Umbilical cord (tissue), 2 donors: ENCODE results near the gene AQR. TPM values are rescaled to one million over a fixed set of nuclear protein-coding genes. Genes with fewer than 3 reads are reported as not detected.
"Not testable (repeated sequence)": the region's sequence is repeated elsewhere in the genome, so short reads cannot be mapped to it uniquely, and the experiment has no call there.

Source experiments
- DNase-seq: peaks from one replicate; pipeline ENCODE4 v3.0.0-alpha.2; 2015; ENCODE audit warnings: low spot score
- total RNA-seq: library from RNA; depleted of rRNA; stranded (reverse); fragments of >200 nt; gene quantifications from one replicate; pipeline ENCODE4 v1.2.3, GENCODE V29; 2014; ENCODE audit warnings: low replicate concordance; ENCODE audit not compliant: insufficient read depth

AQR gene
- total RNA-seq = 33.9 TPM

GRCh38 chr15:34969340-34970097, at the start of gene AQR:
TSS of gene AQR (minus strand) at chr15:34969742. CDS start at chr15:34969613, 129 bp downstream.
- peak; percentile 99 for DNase-seq

- no peak for DNase-seq
These were observed 44.7 kb upstream of the AQR start for GRCh38 chr15:35014241-35014640.

DNA sequence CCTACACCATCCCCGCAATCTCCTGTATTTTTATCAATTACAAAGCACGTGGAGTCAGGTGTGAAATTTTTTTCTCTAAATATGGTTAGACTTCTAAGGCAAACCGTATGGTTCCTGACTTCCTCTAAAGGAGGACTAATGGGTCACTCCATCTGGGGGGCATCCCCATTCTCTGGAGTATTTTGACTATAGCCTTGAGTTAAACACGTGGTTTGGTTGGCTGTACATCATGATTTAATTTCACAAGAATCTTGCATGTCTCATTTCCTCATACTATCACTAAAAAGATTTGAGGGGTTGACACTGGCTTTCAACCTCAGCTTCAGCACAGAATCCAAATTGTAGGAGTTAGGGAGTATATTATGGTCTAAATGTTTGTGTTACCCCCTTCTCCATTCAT, 43.8 kb upstream of the AQR start:
- DNase-seq = no peak

- DNase-seq = no peak
These were observed 37.9 kb upstream of the AQR start for GRCh38 chr15:35007397-35007796.

DNA sequence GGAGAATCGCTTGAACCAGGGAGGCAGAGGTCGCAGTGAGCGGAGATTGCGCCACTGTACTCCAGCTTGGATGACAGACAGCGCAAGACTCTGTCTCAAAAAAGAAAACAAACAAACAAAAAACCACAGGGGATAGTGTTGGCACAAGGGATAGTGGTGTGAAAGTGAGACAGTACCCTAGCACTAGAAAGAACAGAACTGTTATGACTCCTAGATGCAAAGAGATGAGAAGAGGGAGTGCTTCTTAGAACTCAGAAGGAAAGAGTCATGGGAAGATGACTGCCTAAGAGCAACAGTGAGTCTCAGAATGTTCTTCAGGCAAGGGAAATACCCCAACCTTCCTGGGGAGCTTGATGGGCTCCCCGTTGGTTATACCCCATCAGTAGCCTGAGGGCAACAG, 36.4 kb upstream of the AQR start:
- DNase-seq = no peak

DNA sequence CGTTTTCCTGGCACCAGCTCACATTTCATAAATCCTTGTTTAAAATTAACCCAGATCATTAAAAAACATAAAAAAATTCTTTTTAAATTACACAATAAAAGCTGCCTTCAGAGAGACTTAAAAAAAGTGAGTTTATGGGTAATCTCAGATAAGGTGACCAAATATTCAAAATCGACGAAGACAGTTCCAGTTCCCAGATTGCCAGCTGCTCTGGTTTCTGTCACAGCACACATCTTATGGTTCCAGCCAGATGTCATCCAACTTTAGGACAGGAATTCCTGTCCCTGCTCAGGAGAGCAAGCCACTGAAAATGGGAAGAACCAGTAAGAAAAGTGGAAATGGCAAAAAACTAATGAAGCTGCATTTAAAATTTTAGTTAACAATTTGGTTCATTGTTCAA, 34.4 kb upstream of the AQR start:
- DNase-seq = peak; percentile 13

DNA sequence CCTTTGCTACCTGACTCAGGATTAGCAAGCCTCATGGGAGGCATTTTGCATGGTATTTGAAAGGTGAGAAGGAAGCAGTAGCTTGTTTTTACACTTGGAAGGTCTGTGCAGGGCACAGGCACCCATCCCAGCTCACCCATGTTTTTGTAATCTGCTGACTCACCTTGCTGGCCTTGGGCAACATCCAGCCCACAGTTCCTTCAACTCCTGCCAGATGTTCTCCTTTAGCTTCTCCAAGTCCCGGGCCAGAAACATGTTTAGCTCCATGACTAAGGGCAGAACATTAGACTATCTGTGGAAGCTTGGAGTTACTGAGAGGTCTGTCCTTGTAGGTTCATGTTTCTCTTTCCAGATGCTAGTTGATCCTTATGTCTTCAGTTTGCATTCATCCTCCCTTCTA, 31.0 kb upstream of the AQR start:
- DNase-seq = no peak

DNA sequence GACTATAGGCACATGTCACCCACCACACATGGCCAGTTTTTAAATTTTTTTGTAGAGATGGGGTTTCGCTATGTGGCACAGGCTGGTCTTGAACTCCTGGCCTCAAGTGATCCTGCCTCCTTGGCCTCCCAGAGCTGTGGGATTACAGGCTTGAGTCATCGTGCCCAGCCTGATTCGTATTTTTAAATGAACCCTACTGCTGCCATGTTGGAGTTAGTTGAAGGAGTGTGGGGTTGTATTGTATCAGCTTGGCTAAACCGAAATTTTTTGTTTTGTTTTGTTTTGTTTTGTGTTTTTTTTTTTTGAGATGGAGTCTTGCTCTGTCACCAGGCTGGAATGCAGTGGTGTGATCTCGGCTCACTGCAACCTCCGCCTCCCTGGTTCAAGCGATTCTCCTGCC, 30.4 kb upstream of the AQR start:
- DNase-seq = no peak

GRCh38 chr15:34994925-34995324, 25.4 kb upstream of the AQR start:
- DNase-seq = peak; percentile 19

GRCh38 chr15:34993877-34994276, 24.3 kb upstream of the AQR start:
- no peak for DNase-seq

DNA sequence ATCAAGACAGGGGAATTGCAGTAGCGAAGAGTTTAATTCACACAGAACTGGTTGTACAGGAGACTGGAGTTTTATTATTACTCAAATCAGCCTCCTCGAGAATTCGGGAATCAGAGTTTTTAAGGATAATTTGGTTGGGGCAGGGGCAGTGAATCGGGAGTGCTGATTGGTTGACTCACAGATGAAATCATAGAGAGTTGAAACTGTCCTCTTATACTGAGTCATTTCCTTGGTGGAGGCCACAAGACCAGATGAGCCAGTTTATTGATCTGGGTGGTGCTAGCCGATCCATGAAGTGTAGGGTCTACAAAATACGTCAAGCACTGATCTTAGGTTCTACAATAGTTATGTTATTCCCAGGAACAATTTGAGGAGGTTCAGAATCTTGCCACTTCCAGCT, 23.9 kb upstream of the AQR start:
- DNase-seq = no peak

- peak; percentile 80 for DNase-seq
These were observed 18.7 kb upstream of the AQR start, which contains the start of gene ZNF770 for GRCh38 chr15:34988027-34988902. TSS of gene ZNF770 (minus strand) at chr15:34988287. CDS start at chr15:34983434, 4,853 bp downstream.

DNA sequence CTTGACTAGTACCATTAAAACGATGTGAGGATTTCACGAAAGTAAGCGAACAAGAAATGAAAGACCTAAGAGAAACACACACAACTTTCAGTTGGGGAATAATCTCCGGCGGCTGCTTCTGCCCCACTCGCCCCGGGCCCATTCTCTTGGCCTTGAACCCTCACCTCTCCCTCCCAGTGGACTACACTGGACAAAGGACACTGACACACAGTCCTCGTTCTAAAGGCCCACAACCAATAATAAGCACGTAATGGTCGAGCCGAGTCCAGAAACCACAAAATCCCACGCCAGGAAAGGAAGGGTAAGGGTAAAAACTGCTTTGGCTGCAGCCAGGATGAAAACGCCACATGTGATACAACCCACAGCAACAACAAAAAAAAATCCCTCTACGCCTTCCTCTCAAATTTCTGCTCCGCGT, 18.1 kb upstream of the AQR start:
- no peak for DNase-seq

GRCh38 chr15:34986771-34987480, 17.4 kb upstream of the AQR start:
- DNase-seq = no peak

DNA sequence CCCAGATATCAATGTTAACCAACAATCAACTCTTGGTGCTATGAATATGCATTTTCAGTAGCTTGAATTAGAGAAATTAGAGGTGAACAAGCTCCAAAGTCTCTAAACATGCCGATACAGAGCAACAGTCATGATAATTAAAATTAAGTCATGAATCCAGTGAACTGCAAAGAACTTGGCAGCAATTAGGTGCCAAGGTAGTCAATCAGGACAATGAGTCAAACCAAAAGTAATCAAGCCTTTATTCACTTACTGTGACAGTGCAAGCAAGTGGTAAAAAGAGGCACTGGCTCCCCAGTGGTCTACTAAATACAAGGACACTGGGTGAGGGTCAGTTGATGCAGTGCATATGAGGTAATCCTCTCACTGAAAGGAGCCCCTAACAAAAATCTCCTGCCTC, 16.8 kb upstream of the AQR start:
- no peak for DNase-seq

DNA sequence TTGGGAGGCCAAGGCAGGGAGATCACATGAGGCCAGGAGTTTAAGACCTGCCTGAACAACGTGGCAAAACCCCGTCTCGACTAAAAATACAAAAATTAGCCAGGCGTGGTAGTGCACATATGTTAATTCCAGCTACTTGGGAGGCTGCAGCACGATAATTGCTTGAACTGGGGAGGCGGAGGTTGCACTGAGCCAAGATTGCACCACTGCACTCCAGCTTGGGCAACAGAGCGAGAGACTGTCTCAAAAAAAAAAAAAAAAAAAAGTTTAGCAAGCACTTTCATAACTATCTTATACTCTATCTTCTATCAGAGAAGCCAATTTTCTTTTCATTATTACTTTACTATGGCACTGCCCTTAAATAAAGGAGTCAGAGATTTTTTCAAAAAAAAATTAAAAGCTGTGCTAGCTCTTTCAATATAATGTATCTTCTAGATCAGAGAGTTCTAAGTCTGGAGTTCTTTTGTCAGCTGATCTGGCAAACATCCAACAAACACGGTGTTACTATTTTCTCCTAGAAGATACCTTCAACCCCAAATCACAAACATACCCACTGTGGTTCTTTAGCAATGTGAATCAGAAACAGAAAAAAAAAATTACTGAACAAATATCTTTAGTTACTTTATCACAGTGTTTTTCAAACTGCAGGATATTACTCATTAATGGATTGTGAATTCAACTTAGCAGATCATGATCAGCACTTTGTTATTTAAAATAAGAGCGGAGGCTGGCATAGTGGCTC, 15.5 kb upstream of the AQR start:
- DNase-seq = no peak

- DNase-seq = no peak
These were observed 7.2 kb upstream of the AQR start for GRCh38 chr15:34976743-34977142.

GRCh38 chr15:34976073-34976472, 6.5 kb upstream of the AQR start:
- DNase-seq = no peak

DNA sequence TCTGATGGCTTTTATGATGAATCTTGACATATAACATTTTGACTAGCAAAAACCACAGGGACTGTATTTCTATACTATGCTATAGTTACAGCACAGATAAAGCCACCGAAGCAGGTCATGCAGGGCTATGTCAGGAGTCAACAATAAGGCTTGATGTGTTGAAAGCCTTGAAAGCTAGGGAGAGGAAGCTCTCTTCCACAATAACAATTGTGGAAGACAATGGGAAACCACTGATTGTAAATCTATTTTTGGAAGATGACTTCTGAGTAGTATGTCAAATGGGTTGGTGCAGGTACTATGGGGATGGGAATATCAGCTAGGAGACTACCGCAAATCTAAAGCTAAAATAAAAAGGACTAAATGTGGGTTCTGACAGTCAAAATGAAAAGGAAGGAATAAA, 4.0 kb upstream of the AQR start:
- no peak for DNase-seq

DNA sequence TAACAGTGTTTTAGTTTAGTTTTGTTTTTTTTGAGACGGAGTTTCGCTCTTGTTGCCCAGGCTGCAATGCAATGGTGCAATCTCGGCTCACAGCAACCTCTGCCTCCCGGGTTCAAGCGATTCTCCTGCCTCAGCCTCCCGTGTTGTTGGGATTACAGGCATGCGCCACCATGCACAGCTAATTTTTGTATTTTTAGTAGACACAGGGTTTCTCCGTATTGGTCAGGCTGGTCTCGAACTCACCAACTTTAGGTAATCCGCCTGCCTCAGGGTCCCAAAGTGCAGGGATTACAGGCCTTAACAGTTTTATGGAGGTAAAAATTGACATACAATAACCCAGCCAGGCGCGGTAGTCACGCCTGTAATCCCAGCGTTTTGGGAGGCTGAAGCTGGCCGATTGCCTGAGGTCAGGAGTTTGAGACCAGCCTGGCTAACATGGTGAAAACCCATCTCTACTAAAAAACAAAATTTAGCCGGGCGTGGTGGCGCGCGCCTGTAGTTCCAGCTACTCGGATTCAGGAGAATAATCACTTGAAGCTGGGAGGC, 629 bp upstream of the AQR start:
- not testable (repeated sequence) for DNase-seq

GRCh38 chr15:34964277-34964676, 5.3 kb downstream of the AQR start:
- no peak for DNase-seq
